Heart left ventricle (tissue), 13 donors: Measurements from ENCODE around the gene PRPF6.

Experiments used
- POLR2A ChIP-seq, 2 donors: fragments of 450-650 bp; IDR thresholded peaks; one replicate each; pipeline ENCODE4 v1.6.1; 2017; ENCODE audit warnings: antibody characterized with exemption in 2 of 2, mild to moderate bottlenecking in 2 of 2, moderate library complexity in 2 of 2
- TF ChIP-seq, protein P1 (sequence below), 12 donors: fragments of 200-600 bp; sonication (generic) in 4 of 12; IDR thresholded peaks; one replicate each; pipeline versions ENCODE4 v1.5.0 to v1.8.0; 2018 to 2022; ENCODE audit warnings: antibody characterized with exemption in 12 of 12, mild to moderate bottlenecking in 5 of 12
- donor health status: ischemic (EF 13 %, LVEDD 7.1; RV severe dilation, severe dysfunction).
- donor health status: DM: no; HTN: yes; CAD: no.
- donor health status: DM: no; HTN: no; CAD: no.
- donor health status: ischemic (EF 25% LVEDD 6.9; RV normal size, moderate dysfunction).
- donor health status: ischemic (EF 25% LVEDD 5.7; RV mildly dilated, moderate dysfunction).
- donor health status: ischemic (EF 35%, LVEDD 5.7; RV mildly dilated, moderate dysfunction).
- donor health status: nonischemic (EF 11% LVEDD 7.7; RV severe dilation, severe dysfunction).
- donor health status: DM: yes; HTN: yes; CAD: no.
- donor health status: PGD.
- donor health status: ischemic (EF 29% LVEDD 5.4; RV normal size, mild dysfunction).
- donor health status: nonischemic (EF 23%, LVEDD 6.1; RV moderate dilation, normal function).

DNA sequence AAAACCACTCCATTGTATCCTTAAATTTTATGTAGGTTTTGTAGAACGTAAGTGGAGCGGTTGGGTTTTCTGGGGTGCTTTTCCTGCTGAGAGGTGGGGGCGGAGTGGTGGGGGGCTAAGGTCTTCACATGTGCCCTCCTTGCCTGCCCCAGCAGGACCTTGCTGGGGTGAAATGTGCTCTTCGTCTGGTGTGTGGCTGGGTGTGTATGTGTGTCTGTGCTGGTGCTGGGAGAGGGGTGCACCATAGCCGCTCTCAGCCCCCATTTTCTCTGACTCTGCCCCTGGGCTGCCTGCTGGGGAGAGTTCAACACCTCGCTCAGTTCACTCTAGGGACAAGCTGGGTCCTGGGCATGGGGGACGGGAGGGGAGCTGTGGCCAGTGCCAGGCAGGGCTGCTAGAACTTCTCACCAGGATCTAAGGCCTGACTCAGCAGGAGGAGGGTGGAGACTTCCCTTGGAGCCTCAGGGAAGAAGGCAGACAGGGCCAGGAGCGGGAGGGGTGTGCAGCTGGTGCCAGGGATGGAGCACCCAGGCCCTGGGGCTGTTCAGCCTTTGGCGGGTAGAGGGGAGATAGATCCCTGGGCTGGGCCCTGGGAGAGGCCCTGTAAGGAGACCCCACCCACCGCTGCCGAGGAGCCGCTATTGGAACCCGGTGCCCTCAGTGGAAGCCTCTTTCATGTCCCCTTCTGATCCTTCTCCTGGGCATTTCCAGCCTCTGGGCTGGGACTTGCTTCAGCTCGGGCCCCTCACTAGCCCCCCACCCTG is 63.7 kb downstream of the PRPF6 start:
- TF ChIP-seq, protein P1, sequence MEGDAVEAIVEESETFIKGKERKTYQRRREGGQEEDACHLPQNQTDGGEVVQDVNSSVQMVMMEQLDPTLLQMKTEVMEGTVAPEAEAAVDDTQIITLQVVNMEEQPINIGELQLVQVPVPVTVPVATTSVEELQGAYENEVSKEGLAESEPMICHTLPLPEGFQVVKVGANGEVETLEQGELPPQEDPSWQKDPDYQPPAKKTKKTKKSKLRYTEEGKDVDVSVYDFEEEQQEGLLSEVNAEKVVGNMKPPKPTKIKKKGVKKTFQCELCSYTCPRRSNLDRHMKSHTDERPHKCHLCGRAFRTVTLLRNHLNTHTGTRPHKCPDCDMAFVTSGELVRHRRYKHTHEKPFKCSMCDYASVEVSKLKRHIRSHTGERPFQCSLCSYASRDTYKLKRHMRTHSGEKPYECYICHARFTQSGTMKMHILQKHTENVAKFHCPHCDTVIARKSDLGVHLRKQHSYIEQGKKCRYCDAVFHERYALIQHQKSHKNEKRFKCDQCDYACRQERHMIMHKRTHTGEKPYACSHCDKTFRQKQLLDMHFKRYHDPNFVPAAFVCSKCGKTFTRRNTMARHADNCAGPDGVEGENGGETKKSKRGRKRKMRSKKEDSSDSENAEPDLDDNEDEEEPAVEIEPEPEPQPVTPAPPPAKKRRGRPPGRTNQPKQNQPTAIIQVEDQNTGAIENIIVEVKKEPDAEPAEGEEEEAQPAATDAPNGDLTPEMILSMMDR (IDR thresholded peaks at IDR 0.05): no peak
- TF ChIP-seq POLR2A (IDR thresholded peaks at IDR 0.05): no peak
